ENCODE measurements around the gene PIH1D2. TPM values are rescaled to one million over a fixed set of nuclear protein-coding genes. Genes with fewer than 3 reads are reported as not detected.
A peak's percentile ranks its signal among the peaks of the same experiment; 100 is the strongest.

PIH1D2 gene
- total RNA-seq, 2 donors from 2014 or later: 2.2 TPM; not detected in 1

DNA sequence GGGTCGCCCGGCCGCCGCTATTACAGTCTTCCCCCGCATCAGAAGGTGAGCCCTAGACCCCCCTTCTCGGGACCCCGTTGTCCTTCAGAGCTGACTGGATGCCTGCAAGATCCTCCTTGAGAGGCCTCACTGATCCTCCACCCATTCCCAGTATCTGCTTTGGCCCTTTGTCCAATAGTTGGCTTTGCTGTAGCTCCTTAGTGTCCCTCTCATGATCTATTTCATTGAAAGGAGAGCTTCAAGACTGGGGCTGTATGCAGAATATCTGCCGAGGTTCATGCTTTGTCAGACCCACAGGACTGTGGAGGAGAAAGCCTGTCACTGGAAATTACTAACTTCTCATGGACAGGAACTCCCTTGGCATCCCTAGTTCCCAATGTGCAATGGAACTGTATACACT is 48.1 kb downstream of the PIH1D2 start:
- Histone ChIP-seq H3K4me3 (peak overlapping the region; percentile 97), H3K4me1 (ENCODE audit: control insufficient read depth in 1 of 2, low read depth in 2 of 2) (peaks cover 3 to 13% of the 10 kb centered on the region in 2 donors), H3K27me3 (replicated peaks; ENCODE audit: insufficient read depth) (no peaks in the 10 kb centered on the region), H3K36me3 (peaks cover 15% of the 10 kb centered on the region), H3K9me3 (no peaks in the 10 kb centered on the region), H3K27ac (peak overlapping the region; percentile 87 to 95)
- no peak for TF ChIP-seq CTCF (IDR thresholded peaks at IDR 0.05)
- ATAC-seq (ENCODE audit: insufficient number of reproducible peaks, low FRiP score, low read depth) (no peak), DNase-seq (ENCODE audit: low spot score) (no peak)

- Histone ChIP-seq H3K27ac (peak within 1 kb of the TSS; percentile 87 to 95), H3K4me1 (ENCODE audit: control insufficient read depth in 1 of 2, low read depth in 2 of 2) (peaks cover 3 to 13% of the 10 kb centered on the region in 2 donors), H3K27me3 (replicated peaks; ENCODE audit: insufficient read depth) (no peaks in the 10 kb centered on the region), H3K9me3 (no peaks in the 10 kb centered on the region), H3K4me3 (peak within 1 kb of the TSS; percentile 97), H3K36me3 (peaks cover 19% of the 10 kb centered on the region)
- TF ChIP-seq CTCF (IDR thresholded peaks at IDR 0.05): no peak
- DNase-seq (ENCODE audit: low spot score) (peak; percentile 47), ATAC-seq (ENCODE audit: insufficient number of reproducible peaks, low FRiP score, low read depth) (peak; percentile 82)
These were observed 48.8 kb downstream of the PIH1D2 start, which contains the start of gene DLAT for GRCh38 chr11:112024773-112025678. DLAT (plus strand) TSS chr11:112025408; CDS start chr11:112025473, 65 bp downstream.

DNA sequence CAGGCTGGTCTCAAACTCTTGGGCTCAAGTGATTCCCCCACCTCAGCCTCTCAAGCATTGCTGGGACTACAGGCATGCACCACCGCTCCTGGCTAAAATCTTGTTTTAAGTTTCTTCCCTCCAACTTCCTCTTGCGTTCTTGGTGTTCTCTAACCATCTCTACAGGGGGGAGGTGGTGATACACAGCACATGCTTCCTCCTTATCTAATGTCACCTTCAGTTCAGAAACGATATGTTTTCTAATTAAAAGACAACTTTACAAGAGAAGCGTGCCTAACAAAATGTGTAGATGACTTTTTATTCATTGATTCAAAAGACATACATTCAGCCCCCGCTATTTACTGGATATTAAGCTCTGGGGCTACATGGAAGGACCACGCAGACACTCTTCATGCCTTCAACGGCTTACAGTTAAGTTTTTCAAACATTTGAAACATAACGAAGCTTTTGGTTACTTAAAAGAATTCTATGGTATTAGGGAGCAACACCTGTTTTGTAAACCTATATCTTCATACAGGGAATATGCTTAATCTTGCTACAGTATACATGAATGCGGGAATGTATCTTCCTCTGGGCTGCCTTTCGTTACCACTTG is 49.5 kb downstream of the PIH1D2 start:
- no peak for DNase-seq (ENCODE audit: low spot score)
- Histone ChIP-seq H3K36me3 (peaks cover 20% of the 10 kb centered on the region), H3K4me3 (peak overlapping the region; percentile 97), H3K27me3 (replicated peaks; ENCODE audit: insufficient read depth) (no peaks in the 10 kb centered on the region), H3K27ac (peak overlapping the region; percentile 87 to 95), H3K4me1 (ENCODE audit: control insufficient read depth in 1 of 2, low read depth in 2 of 2) (peaks cover 3 to 13% of the 10 kb centered on the region in 2 donors), H3K9me3 (no peaks in the 10 kb centered on the region)
- TF ChIP-seq CTCF (IDR thresholded peaks at IDR 0.05): no peak
- ATAC-seq (ENCODE audit: insufficient number of reproducible peaks, low FRiP score, low read depth): no peak

DNA sequence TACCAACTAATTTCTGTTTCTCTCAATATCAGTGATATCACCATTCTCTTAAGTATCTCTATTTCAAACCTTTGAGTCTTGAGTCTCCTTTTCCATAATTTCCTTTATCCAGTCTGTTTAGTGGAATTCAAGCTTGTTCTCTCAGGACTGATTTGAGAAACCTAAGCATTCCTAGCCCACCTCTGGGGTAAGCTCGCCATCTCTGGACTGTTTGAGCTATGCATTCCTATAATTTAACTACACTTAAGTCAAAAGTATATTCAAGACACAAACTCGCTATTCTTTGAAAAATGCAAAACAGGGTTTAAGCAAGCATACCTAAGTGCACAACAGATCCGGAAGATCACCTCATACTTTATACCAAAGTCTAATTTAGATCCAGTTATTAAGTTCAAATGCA is 50.7 kb downstream of the PIH1D2 start:
- Histone ChIP-seq H3K4me3 (no peak overlapping the region), H3K36me3 (peaks cover 24% of the 10 kb centered on the region), H3K4me1 (ENCODE audit: control insufficient read depth in 1 of 2, low read depth in 2 of 2) (peaks cover 3 to 17% of the 10 kb centered on the region in 2 donors), H3K9me3 (no peaks in the 10 kb centered on the region), H3K27me3 (replicated peaks; ENCODE audit: insufficient read depth) (no peaks in the 10 kb centered on the region), H3K27ac (no peak overlapping the region)
- ATAC-seq (ENCODE audit: insufficient number of reproducible peaks, low FRiP score, low read depth) (no peak), DNase-seq (ENCODE audit: low spot score) (no peak)
- no peak for TF ChIP-seq CTCF (IDR thresholded peaks at IDR 0.05)

DNA sequence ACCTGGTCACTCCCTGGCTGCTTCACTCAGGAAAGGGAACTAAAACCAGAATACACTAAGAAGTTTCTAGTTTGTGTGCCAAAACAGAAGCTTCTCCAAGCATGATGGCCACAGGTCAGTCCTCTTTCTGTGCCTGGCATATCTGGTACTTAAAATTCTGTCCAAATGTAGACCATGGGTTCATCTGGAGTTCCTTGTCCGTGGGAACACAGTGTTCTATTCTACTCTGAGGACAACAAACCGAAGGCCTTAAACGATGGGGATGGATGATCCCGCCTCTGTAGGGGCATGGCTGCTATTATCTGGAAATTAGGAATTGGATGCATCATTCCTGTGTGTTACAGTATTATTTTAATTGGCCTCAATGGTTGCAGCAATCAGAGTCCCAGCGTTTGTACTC is 54.8 kb downstream of the PIH1D2 start:
- no peak for ATAC-seq (ENCODE audit: insufficient number of reproducible peaks, low FRiP score, low read depth)
- no peak for TF ChIP-seq CTCF (IDR thresholded peaks at IDR 0.05)
- Histone ChIP-seq H3K36me3 (peaks cover 24% of the 10 kb centered on the region), H3K4me1 (ENCODE audit: control insufficient read depth in 1 of 2, low read depth in 2 of 2) (peaks cover 14 to 29% of the 10 kb centered on the region in 2 donors), H3K27me3 (replicated peaks; ENCODE audit: insufficient read depth) (no peaks in the 10 kb centered on the region), H3K27ac (peak overlapping the region; percentile 66 to 82), H3K9me3 (no peaks in the 10 kb centered on the region), H3K4me3 (no peak overlapping the region)
- no peak for DNase-seq (ENCODE audit: low spot score)
